PC-9 (cell line): Measurements from ENCODE around the gene STAC.

ENCODE experiments used
- EZH2 ChIP-seq: fragments of 200-600 bp; sonication (generic); IDR thresholded peaks from 2 replicates; pipeline ENCODE4 v1.8.0; 2017; ENCODE audit warnings: antibody characterized with exemption, low read depth
- TF ChIP-seq, protein P1 (sequence below): fragments of 200-600 bp; sonication (generic); conservative IDR thresholded peaks from 2 replicates; pipeline ENCODE4 v1.6.1; 2017; ENCODE audit warnings: mixed run types, antibody characterized with exemption, mild to moderate bottlenecking, moderate library complexity

DNA sequence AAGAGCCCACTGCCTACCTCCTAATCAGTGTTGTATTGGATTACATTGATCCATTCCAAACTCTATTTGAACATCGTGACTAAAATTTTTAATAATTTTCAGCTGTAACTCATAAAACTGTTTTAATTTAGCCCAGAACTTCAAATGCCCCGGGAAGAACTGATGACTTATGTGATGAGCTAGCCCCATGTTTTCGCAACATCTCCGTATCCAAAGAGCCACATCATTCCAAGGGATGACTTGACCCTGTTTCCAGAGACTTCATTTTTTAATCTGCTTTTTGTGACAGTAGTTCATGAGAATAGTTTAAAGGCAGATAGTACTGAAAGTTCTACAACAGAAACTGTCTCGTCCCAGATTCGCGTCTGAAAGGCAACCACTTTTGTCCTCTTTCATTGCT lies 97.4 kb downstream of the STAC start:
- TF ChIP-seq, protein P1, sequence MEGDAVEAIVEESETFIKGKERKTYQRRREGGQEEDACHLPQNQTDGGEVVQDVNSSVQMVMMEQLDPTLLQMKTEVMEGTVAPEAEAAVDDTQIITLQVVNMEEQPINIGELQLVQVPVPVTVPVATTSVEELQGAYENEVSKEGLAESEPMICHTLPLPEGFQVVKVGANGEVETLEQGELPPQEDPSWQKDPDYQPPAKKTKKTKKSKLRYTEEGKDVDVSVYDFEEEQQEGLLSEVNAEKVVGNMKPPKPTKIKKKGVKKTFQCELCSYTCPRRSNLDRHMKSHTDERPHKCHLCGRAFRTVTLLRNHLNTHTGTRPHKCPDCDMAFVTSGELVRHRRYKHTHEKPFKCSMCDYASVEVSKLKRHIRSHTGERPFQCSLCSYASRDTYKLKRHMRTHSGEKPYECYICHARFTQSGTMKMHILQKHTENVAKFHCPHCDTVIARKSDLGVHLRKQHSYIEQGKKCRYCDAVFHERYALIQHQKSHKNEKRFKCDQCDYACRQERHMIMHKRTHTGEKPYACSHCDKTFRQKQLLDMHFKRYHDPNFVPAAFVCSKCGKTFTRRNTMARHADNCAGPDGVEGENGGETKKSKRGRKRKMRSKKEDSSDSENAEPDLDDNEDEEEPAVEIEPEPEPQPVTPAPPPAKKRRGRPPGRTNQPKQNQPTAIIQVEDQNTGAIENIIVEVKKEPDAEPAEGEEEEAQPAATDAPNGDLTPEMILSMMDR, result no peak
- TF ChIP-seq EZH2, result no peak
